ENCODE data around the gene BEX3. TPM values are rescaled to one million over a fixed set of nuclear protein-coding genes. Genes with fewer than 3 reads are reported as not detected.

Gene BEX3
- total and polyA plus RNA-seq, 5 donors from 2014 or later = 29.2 to 166 (median 143) TPM

DNA sequence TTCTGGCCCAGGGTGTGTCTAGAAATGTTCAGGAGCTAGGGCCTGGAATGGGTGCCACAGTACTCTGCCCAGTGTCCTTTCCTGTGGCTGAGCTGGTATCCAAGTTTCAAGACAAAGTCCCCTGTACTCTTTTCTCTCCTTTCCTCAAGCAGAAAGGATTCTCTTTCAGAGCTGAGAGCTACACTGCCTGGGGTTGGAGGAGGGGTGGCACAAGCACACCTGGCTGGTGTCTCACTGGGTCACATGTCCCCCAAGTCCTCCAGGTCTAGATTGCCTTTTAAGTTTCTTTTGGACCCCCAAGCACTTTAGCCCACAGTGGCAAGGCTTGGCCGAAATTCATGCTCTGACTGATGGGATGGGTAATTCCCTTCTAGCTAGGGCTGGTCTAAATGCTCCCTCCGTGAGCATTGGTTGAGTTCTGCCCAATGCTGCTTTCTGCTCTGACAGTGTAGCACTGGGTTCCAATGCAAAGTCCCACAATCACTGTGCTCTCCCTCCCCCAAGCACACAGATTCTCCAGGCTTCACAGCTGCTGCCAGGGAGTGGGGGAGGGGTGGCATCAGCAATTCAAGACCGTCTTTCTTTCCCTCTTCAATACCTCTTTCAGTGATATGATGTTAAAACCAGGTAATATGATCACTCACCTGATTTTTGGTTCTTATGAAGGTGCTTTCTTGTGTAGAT is 47.8 kb downstream of the BEX3 start:
- no peak overlapping the region for H3K4me3 ChIP-seq (ENCODE audit: low read depth, low read length)
- Mint-ChIP-seq H3K27me3 (no peaks in the 10 kb centered on the region), H3K4me3 (no peak overlapping the region), H3K4me1 (no peaks in the 10 kb centered on the region), H3K36me3 (peaks cover 4% of the 10 kb centered on the region), H3K27ac (no peak overlapping the region), H3K9me3 (peaks cover 0 to 2% (median 0%) of the 10 kb centered on the region in 7 donors)
- H3K4me1 ChIP-seq (ENCODE audit: control insufficient read depth, insufficient read depth, low read length, poor library complexity, severe bottlenecking) = no peaks in the 10 kb centered on the region
- DNase-seq (no peak), ATAC-seq (ENCODE audit: low read depth in 2 of 2) (no peak)
- H3K27me3 ChIP-seq (ENCODE audit: control insufficient read depth, insufficient read depth, low read length) = no peaks in the 10 kb centered on the region
- H3K9me3 ChIP-seq (ENCODE audit: control insufficient read depth in 2 of 2, low read length in 2 of 2) = no peaks in the 10 kb centered on the region
- H3K36me3 ChIP-seq (ENCODE audit: control insufficient read depth, insufficient read depth, low read length) = no peaks in the 10 kb centered on the region
- H3K27ac ChIP-seq (ENCODE audit: insufficient read depth, low read length, poor library complexity, severe bottlenecking) = no peak overlapping the region

Other genes starting within 250 kb of the BEX3 start
- 32.0 TPM for gene BEX4, start 161.4 kb upstream of the BEX3 start, total RNA-seq
- gene BEX4, start 161.4 kb upstream of the BEX3 start, polyA plus RNA-seq = 10 to 100 TPM; 62.9 to 77.0 (median 71.2) TPM
- 16.8 TPM for gene TCEAL8, start 121.4 kb upstream of the BEX3 start, total RNA-seq
- 10 to 100 TPM; 84.4 to 98.7 (median 96.3) TPM for gene TCEAL8, start 121.4 kb upstream of the BEX3 start, polyA plus RNA-seq
- gene TCEAL5, start 99.8 kb upstream of the BEX3 start, total RNA-seq = not detected
- not detected for gene TCEAL5, start 99.8 kb upstream of the BEX3 start, polyA plus RNA-seq
- gene BEX2, start 65.5 kb upstream of the BEX3 start, total RNA-seq = 25.7 TPM
- gene BEX2, start 65.5 kb upstream of the BEX3 start, polyA plus RNA-seq = 10 to 100 TPM; 48.8 to 93.7 (median 67.8) TPM
- gene TCEAL7, start 46.3 kb upstream of the BEX3 start, total RNA-seq = not detected
- under 1 TPM in 1 of 4 donors, not detected in 3; 0.20 TPM for gene TCEAL7, start 46.3 kb upstream of the BEX3 start, polyA plus RNA-seq
- 1.2 TPM for gene TCEAL9, start 20.0 kb upstream of the BEX3 start, total RNA-seq
- 1 to 10 TPM in 2 of 4 donors, under 1 TPM in 2; 0.39 to 1.7 (median 1.2) TPM for gene TCEAL9, start 20.0 kb upstream of the BEX3 start, polyA plus RNA-seq
- gene RAB40A, start 143.0 kb downstream of the BEX3 start, total RNA-seq = not detected
- under 1 TPM in 2 of 4 donors, not detected in 2; 0.07 to 0.10 TPM for gene RAB40A, start 143.0 kb downstream of the BEX3 start, polyA plus RNA-seq
- gene TCEAL4, start 209.0 kb downstream of the BEX3 start, total RNA-seq = 12.0 TPM
- 10 to 100 TPM; 17.5 to 35.1 (median 27.8) TPM for gene TCEAL4, start 209.0 kb downstream of the BEX3 start, polyA plus RNA-seq
- 4.8 TPM for gene TCEAL3, start 231.4 kb downstream of the BEX3 start, total RNA-seq
- gene TCEAL3, start 231.4 kb downstream of the BEX3 start, polyA plus RNA-seq = 1 to 10 TPM; 5.4 to 8.8 (median 7.1) TPM